Fibroblast of lung (primary cell): ENCODE data around the gene IGFBPL1. TPM values are rescaled to one million over a fixed set of nuclear protein-coding genes. Genes with fewer than 3 reads are reported as not detected.

Source experiments
- polyA plus RNA-seq, 2 donors: library from polyadenylated mRNA; depleted of rRNA in 1 of 2; stranded (reverse) in 1 of 2; unstranded in 1 of 2; fragments of >200 nt; gene quantifications; 2 replicates each; pipeline ENCODE4 v1.2.1, GENCODE V29; 2011 to 2012; ENCODE audit warnings: missing spikeins in 1 of 2
- total RNA-seq: library from RNA; depleted of rRNA; stranded (reverse); fragments of >200 nt; gene quantifications from 2 replicates; pipeline ENCODE4 v1.2.1, GENCODE V29; 2014

Gene IGFBPL1
- total and polyA plus RNA-seq, 2 donors (not counting 1 experiment from before 2014, with no cell fraction given), result not detected

Other genes with a start within 250 kb of the IGFBPL1 start
- 13.9 and 16.2 TPM in 2 replicates for gene ALDH1B1, start 31.8 kb downstream of the IGFBPL1 start, total RNA-seq
- 17.4 and 22.6 TPM in 2 replicates for gene ALDH1B1, start 31.8 kb downstream of the IGFBPL1 start, polyA plus RNA-seq
- gene ANKRD18A, start 196.1 kb upstream of the IGFBPL1 start, total RNA-seq, result not detected in 2 replicates
- gene ANKRD18A, start 196.1 kb upstream of the IGFBPL1 start, polyA plus RNA-seq, result not detected in 2 replicates